Measurements from ENCODE around the gene IL1R1. TPM values are rescaled to one million over a fixed set of nuclear protein-coding genes. Genes with fewer than 3 reads are reported as not detected.

The IL1R1 gene
- total and polyA plus RNA-seq, 11 donors, result 10.9 to 49.0 (median 19.6) TPM

DNA sequence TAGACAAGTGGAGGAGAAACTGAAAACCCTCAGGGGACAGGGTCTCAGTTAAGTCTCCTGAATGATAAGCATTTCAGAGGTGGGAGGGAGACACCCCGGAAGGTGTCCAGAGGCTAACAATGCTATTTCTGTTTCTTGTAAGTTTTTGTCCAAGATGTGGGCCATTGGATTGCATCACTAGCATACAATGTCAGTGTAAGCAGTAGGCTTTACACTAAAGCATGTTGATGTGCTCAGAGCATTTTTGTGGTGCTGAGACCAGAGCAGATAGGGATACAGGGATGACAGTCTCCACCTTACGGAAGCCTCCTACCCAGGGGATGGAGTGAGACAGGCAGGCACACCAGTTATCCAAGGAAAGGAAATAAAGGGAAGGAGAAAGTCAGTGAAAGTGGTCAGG, 2.2 kb upstream of the IL1R1 start:
- Histone ChIP-seq H3K4me3 (no peak overlapping the region), H3K4me1 (peaks cover 0 to 41% (median 14%) of the 10 kb centered on the region in 12 donors), H3K27ac (peak overlapping the region in 5 of 12 donors; percentile 30 to 95 (median 95)), H3K27me3 (no peaks in the 10 kb centered on the region), H3K9me3 (peaks cover 0 to 9% (median 4%) of the 10 kb centered on the region in 12 donors), H3K36me3 (peaks cover 0 to 10% (median 0%) of the 10 kb centered on the region in 9 donors)
- no peak for TF ChIP-seq POLR2A (IDR thresholded peaks at IDR 0.05)
- TF ChIP-seq, protein P1, sequence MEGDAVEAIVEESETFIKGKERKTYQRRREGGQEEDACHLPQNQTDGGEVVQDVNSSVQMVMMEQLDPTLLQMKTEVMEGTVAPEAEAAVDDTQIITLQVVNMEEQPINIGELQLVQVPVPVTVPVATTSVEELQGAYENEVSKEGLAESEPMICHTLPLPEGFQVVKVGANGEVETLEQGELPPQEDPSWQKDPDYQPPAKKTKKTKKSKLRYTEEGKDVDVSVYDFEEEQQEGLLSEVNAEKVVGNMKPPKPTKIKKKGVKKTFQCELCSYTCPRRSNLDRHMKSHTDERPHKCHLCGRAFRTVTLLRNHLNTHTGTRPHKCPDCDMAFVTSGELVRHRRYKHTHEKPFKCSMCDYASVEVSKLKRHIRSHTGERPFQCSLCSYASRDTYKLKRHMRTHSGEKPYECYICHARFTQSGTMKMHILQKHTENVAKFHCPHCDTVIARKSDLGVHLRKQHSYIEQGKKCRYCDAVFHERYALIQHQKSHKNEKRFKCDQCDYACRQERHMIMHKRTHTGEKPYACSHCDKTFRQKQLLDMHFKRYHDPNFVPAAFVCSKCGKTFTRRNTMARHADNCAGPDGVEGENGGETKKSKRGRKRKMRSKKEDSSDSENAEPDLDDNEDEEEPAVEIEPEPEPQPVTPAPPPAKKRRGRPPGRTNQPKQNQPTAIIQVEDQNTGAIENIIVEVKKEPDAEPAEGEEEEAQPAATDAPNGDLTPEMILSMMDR (IDR thresholded peaks at IDR 0.05), result no peak
- ATAC-seq (no peak), DNase-seq (no peak)
- intact Hi-C loops (cut with DNase I), result loop anchor here in 4 of 10 donors (5.0 kb wide), 4 partner anchors 58 to 118 kb away; no protein-coding TSS in a partner anchor
- 91 to 100% (median 99%) methylated on average over 2 of the region's 2 CpGs for WGBS, 4 donors

DNA sequence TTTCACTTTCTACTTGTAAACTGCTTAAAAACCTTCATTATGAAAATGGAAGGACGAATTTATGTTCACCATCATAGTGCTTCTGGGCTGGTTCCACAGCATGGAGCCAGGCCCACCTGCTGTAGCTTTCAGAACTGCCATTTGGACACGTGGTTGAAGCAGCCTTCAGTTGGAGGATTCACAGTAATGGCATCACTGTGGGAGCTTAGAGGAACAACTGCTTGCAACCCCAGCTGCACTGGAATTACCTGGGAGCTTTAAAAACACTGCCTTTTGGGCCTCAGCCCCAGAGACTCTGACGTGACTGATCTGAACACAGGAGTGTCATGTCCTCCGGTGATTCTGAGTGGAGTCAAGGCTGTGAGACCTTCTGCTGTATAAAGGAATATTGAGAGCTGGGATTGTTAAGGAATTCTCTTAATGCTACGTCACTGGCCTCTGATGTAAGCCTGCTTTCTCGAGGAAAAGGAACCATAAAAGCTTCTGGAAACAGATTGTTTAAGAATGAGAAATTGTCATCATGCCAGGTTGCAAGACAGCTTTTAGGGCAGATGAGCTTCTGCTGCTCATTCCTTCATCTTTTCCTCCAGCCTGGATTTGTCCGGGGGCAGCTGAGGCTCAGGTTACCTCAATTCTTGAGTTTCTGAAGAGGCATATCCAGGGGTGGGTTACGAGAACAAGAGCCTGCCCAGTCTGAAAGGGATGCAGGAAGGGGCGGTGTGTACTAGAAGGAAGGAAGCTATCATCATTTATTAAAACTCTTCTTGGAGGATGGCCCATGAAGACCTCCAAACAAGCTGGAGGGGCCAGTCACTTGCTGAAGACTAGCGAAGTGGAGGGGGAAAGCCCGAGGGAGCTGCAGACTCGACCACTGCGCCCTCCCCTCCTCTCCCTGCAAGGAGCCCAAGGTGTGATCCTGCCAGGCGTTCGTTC, 1.3 kb upstream of the IL1R1 start:
- WGBS, 4 donors, result 54 to 64% (median 58%) methylated on average over 15 of the region's 15 CpGs
- Histone ChIP-seq H3K27me3 (no peaks in the 10 kb centered on the region), H3K27ac (peak overlapping the region; percentile 82 to 96 (median 92)), H3K4me1 (peaks cover 0 to 41% (median 14%) of the 10 kb centered on the region in 12 donors), H3K9me3 (peaks cover 0 to 18% (median 13%) of the 10 kb centered on the region in 12 donors), H3K4me3 (peak overlapping the region in 11 of 12 donors; percentile 55 to 90 (median 76)), H3K36me3 (peaks cover 0 to 16% (median 0%) of the 10 kb centered on the region in 9 donors)
- DNase-seq, result peak in 1 of 5 donors; percentile 36
- ATAC-seq, result peak in 2 of 4 donors; percentile 26 to 61
- intact Hi-C loops (cut with DNase I), result loop anchor here in 4 of 10 donors (5.0 kb wide), 4 partner anchors 59 to 119 kb away; no protein-coding TSS in a partner anchor
- TF ChIP-seq, protein P1 (IDR thresholded peaks at IDR 0.05), result no peak
- TF ChIP-seq POLR2A (IDR thresholded peaks at IDR 0.05), result no peak

DNA sequence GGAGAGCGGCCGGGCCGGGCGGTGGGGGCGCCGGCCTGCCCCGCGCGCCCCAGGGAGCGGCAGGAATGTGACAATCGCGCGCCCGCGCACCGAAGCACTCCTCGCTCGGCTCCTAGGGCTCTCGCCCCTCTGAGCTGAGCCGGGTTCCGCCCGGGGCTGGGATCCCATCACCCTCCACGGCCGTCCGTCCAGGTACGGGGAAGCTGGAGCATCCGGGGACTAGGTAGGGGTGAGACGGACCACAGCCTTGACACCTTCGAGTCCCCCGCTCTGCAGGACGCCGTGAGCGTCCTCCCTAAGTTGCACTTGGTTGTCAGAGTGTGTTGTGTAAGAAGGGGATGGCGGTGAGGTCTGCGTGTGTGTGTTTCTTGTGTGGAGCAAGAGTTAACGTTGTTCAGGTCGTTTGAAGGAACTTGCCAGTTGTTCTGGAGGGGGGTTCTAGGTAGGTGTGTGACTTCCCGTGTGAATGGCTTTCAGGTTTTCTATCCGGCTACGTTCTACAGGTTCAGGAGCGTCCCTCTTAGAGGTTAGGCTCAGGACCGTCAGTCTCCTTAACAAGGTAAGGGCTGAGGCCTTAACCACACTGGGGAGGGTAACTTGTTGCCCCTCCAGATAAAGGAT, 393 bp downstream of the IL1R1 start:
- H3K27me3 ChIP-seq, result no peaks in the 10 kb centered on the region
- H3K4me1 ChIP-seq, result peaks cover 0 to 39% (median 14%) of the 10 kb centered on the region in 12 donors
- peak overlapping the region; percentile 82 to 96 (median 92) for H3K27ac ChIP-seq
- no peak for TF ChIP-seq POLR2A (IDR thresholded peaks at IDR 0.05)
- TF ChIP-seq, protein P1 (IDR thresholded peaks at IDR 0.05), result no peak
- DNase-seq (peak in 2 of 5 donors; percentile 36 to 72), ATAC-seq (peak in 3 of 4 donors; percentile 1 to 23 (median 5))
- peaks cover 0 to 16% (median 0%) of the 10 kb centered on the region in 9 donors for H3K36me3 ChIP-seq
- intact Hi-C loops (cut with DNase I), result loop anchor here in 4 of 10 donors (5.0 kb wide), 4 partner anchors 61 to 121 kb away; no protein-coding TSS in a partner anchor
- peak overlapping the region; percentile 43 to 90 (median 76) for H3K4me3 ChIP-seq
- peaks cover 0 to 34% (median 17%) of the 10 kb centered on the region in 12 donors for H3K9me3 ChIP-seq
- WGBS, 4 donors, result 8 to 27% (median 10%) methylated on average over 15 to 42 of the region's 42 CpGs
